IPS DF 4.7 (cell line): ENCODE measurements around the gene FGF5.
"Not testable (repeated sequence)": the region's sequence is repeated elsewhere in the genome, so short reads cannot be mapped to it uniquely, and the experiment has no call there.

ENCODE experiments used
- DNase-seq: peaks from one replicate; pipeline ENCODE4 v3.0.0-alpha.2; 2013; ENCODE audit warnings: low spot score; ENCODE audit errors: extremely low read depth

FGF5 gene

DNA sequence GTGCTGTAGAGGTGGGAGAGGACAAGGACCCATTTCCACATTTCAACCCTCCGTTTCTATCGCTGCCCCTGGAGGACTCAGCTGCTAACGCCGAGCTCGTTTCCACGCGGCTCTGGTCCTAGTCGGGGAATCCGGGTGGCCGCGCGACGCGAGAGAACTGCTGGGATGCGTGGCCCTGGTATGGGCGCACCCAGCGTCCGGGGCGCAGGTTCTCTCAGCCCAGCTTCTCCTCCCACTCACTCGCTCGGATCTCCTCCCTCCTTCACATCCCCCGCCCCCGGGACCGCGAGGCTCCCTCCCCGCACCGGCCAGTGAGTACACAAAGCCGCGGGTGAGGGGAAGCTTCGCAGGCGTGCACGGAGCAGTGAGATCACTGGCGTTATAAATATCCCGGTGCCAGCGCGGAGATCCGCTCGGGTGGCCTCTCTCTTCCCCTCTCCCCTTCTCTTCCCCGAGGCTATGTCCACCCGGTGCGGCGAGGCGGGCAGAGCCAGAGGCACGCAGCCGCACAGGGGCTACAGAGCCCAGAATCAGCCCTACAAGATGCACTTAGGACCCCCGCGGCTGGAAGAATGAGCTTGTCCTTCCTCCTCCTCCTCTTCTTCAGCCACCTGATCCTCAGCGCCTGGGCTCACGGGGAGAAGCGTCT, at the start of gene FGF5:
FGF5 (plus strand) TSS at position 412 of the 649 bp plus-strand sequence; CDS start at position 573, 161 bp downstream.
- no peak for DNase-seq

DNA sequence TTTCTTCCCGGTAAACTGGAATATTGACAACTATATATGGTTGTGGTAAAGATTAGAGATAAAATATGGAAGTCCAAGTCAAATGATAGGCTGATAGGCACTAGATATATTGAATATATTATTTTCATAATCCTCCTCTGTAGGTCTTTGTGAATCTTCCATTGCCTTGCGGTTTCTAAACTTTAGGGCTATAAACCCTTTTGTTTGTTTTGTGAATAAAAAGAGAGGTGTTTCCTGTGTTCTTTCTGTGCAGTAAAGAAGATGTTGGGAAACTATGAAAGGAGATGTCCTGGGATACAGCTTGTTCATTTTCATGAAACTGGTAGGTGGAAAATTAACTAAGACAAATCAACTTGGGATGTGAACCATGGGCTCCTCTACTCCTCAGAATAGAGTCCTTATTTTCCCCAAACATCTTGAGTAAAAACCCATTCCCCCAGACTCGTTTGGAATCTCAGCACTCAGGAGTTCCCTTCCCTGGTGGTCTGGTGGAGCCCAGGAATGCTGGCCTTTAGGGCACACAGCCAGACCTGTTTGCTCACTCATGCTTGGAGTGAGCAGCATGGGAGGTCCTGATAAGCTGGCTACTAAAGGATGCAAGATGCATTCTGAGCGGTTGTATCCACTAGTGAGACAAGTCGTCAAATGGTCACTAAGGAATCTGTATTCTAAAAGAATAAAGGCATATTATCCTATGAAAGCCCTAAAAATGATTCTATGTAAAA, 47.0 kb upstream of the FGF5 start:
- DNase-seq, result no peak

DNA sequence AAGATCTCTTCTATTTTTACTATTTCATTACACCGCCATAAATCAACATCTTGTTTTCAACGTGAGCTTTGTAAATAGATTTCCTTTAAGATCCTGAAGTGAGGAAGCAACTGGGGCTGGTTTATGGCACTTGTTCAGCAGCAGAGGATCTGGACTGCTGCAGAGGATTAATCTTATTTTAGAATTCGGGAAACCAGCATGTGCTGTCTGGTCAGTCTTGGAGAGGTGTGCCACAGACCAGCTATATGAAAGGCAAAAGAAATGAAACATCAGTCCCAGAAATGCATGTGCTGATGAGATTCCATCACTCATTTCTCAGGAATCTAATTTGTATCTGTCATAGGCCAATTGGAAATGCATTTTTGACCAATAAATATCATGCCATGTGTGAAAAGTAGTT, 45.8 kb upstream of the FGF5 start:
- DNase-seq, result no peak

- no peak for DNase-seq
Observed at GRCh38 chr4:80221161-80221560, 45.3 kb upstream of the FGF5 start.

GRCh38 chr4:80225595-80225994, 40.9 kb upstream of the FGF5 start:
- DNase-seq, result no peak

DNA sequence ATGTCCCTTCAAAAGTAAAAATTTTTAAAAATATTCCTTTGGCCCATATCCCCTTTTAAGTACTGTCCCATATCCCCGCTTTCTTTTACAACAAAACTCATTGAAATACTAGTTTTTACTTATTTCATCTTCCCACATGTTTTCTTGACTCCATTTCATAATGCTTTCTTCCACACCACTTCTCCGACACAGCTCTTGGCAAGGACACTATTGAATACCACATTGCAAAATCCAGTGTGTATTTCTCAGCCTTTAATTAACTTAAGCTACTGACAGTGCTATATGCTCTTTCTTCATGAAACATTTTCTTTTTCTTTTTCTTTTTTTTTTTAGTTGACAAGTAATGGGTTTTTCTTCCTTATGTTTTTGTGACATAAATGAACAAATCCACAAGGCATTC, 40.4 kb upstream of the FGF5 start:
- DNase-seq, result no peak

- no peak for DNase-seq
Observed at GRCh38 chr4:80228460-80228859, 38.0 kb upstream of the FGF5 start.

DNA sequence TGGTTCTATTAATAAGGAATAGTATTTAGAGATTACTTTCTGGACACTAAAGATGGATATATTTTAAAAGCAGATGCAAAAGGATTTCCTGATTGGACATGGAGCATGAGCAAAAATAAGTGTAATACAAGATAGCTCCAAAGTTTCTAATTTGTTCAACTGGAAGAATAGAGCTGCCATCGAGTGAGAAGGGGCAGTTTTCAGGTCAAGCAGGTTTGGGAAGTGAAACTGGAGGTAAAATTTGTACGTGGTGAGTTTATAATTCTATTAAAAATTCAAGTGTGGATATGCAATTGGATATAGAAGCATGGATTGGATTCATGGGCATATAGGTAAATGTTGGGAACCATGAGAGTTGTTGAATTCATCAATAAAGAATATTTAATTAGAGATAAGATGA, 37.3 kb upstream of the FGF5 start:
- no peak for DNase-seq

DNA sequence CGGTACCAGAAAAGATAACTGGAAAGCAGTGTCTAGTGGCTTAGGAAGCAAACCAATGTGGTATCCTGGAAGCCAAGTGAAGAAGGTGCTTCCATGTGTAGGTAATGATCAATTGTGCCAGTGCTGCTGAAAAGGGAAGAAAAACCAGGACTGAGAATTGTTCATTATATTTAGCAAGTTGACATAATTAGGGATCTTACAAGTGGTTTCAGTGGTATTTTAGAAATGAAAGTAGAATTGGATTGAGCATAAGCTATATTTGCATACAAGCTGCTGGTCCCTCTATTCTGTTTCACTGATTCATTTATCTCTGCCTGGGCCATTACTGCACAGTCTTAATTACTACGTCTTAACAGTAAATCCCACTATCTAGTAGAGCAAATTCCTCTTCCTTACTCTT, 36.9 kb upstream of the FGF5 start:
- DNase-seq, result no peak

DNA sequence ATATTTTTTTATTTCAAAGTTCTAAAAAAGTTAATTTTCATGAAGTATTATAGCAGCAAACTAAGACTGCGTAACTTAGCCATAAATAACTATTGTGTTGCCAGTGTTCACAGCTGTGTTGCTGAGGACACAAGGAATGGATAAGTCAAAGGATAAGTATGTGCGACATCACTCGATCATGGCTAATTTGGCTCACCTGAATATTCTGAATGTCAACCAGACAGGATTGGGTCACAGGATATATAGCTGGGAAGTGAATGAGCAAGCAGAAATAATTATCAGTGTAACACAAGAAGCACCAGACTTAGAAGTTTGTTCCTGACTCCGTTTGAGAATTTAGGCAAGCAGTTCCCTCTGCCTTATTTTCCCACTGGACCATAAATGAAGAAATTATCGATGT, 35.3 kb upstream of the FGF5 start:
- no peak for DNase-seq

GRCh38 chr4:80232707-80233370, 33.6 kb upstream of the FGF5 start:
- DNase-seq, result no peak

DNA sequence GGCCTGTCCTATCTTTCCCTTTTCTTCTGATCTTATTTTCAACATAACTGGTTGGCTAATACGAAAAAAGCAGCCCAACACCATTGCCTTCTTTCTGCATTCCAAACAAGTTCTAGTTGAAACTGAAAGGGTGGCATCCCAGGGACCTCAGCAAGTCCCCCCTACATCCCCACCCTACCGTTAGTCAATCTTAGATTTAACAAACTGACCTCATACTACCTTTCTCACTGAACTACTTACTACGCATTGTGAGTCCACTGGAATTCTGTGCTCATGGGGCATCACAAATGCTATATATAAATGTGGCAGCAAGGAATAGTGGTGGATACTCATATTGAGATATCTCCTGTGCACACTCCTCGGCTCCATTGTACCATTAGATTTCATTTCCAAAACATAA, 33.1 kb upstream of the FGF5 start:
- no peak for DNase-seq

DNA sequence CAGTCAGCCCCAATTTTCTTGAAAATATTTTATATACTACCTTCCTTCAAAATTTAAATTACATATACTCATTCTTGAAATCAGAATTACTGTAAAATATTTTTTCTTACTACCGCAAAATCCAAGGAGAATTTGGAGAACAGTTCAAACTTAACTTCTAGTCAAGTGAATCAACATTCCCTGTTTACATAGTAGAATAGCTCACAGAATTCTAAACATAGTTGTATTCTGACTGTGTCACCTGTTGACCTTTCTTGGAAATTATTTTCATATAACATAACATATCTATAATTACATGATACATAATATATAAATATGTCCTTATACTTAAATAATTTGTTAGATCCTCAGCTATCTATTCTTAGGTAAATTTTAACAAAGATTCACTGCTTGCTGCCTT, 31.0 kb upstream of the FGF5 start:
- DNase-seq, result no peak

DNA sequence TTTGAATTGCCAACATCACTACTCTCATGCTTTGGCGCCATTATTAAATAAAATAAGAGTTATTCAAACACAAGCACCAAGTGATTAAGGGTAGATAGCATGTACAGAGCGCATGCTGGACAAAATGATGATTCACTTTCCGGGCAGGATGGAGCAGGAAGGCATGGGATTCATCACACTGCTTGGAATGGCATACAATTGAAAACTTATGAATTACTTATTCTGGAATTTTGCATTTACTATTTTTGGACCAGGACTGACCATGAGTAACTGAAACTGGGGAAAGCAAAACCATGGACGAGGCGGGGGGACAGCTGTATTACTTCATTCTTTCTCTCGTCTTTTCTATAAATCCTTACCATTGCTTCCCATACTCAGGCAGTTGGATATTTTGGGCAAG, 28.5 kb upstream of the FGF5 start:
- no peak for DNase-seq

DNA sequence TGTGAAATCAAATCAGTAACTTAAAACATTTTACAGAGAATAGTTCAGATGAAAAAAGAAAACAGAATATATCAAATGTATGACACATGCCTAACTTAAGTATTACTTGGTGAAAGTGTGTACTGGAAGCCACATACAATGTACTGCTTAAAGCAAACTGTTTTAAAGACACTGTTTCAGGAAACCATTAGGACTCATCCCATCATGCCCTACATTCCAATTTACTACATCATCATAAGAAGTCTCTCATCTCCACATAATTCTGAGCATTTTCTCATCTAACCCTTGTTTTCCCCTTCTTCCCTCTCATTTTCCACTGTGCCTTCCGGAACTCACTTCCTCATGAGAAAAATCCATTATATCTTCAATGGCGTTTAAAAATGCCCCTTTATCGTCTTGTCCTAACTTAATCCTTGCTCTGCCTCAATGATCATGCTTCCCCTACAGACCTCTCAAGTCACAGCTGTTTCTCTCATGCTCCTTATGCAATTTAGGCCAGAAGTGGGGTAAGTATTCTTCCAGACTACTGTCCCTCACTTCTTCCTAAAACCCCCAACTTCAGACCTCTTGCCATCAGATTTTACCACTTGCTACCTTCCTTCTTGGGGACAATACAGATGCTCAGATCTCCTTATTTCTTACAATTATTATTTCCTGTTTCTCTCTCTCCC, 26.8 kb upstream of the FGF5 start:
- no peak for DNase-seq

DNA sequence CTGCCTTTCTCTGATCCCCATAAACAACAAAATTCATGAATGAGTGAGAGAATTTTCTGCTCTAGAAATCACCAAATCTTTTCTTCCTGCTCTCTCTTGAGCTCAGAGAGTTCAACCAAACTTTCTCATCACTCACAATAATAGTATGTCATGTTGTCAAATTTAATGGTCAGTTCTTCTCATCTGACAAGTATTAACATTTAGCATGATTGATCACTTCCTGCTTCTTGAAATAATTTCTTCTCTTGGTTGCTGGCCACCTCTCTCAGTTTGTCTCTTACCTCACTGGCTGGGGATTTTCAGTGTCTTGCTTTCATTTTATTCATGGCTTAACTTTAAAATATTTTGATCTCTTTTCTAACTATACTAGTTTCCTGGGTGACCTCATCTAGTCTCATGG, 25.5 kb upstream of the FGF5 start:
- DNase-seq, result no peak

DNA sequence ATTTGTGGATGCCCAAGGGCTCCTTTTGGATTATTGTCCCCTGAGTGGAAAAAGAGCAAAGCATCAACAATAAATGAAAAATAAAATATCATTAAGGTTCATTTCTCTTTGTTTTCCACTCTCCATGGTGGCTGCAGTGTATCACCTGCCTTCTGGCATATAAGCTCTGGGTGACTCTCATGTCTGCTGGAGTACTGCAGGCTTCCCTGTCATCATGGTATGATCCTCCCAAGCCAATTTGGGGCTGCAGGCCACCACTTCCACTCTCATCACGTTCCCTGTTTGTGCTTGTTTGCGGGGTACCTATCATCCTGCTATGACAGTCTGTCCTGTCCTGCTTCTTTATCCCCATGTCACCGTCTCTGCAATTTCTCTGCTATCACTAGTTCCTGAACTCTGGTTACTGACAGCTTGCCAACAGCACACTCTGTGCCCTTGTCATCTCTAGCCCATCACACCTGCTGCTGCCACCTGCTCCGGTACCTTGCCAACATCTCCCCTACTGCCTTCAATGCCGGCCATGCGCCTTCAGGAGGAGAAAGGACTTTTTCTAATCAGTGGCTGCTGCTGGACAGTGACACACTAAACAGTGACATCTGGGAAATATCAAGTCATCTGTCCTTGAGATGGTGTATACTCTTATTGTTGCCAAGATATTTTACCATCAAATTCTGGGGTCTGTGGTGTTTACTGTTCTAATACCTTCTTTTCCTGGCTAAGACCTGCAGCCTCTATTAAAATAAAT, 23.0 kb upstream of the FGF5 start:
- DNase-seq, result no peak

DNA sequence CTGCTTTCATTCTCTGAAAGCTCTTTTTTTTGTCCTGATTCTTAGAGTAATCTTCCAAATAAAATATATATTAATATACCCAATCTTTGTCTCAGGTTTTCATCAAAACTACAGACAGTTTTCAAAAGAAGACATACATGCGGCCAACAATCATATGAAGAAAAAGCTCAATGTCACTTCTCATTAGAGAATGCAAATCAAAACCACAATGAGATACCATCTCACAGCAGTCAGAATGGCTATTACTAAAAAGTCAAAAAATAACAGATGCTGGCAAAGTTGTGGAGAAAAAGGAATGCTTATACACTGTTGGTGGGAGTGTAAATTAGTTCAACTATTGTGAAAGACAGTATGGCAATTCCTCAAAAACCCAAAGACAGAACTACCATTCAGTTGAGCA, 19.0 kb upstream of the FGF5 start:
- not testable (repeated sequence) for DNase-seq

DNA sequence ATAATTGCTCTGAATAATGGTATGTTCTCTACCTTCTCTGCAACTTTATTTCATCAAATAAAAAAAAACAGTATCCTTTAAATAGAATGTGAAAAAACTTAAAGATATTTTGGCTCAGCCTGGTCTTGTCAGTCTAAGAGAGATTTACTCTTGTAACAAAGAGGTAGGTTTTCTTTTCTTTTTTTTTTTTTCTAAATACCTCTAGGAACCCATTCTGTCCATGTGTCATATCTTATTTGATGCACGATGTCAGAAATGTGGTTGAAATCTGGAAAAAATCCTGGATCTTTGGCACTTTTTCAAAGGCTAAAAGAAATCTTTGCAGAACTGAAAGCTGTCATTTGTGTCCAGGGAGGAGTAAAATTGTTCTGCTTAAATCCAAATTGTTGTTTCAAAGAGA, 17.3 kb upstream of the FGF5 start:
- DNase-seq, result no peak

GRCh38 chr4:80252427-80252826, 14.0 kb upstream of the FGF5 start:
- no peak for DNase-seq

GRCh38 chr4:80252953-80253352, 13.5 kb upstream of the FGF5 start:
- DNase-seq, result no peak

- no peak for DNase-seq
Observed at GRCh38 chr4:80253510-80253909, 13.0 kb upstream of the FGF5 start.
